Stomach (tissue), 9 donors: ENCODE results near the gene TM6SF1. TPM values are rescaled to one million over a fixed set of nuclear protein-coding genes. Genes with fewer than 3 reads are reported as not detected.

ENCODE experiments used
- DNase-seq, 2 donors: peaks; one replicate each; pipeline versions ENCODE4 v3.0.0 to v3.0.0-alpha.2; 2013 to 2019
- H3K27ac ChIP-seq, 5 donors: fragments of 200-600 bp in 4 of 5; sonication (generic) in 4 of 5; one replicate each; pipeline ENCODE4 v1.5.1; 2013 to 2019; ENCODE audit warnings: mild to moderate bottlenecking in 1 of 5, moderate library complexity in 1 of 5
- H3K27me3 ChIP-seq, 3 donors: fragments of 200-600 bp; sonication (generic); one replicate each; pipeline ENCODE4 v1.5.1; 2017 to 2019; ENCODE audit warnings: mixed run types in 1 of 3
- H3K36me3 ChIP-seq, 4 donors: fragments of 200-600 bp; sonication (generic); 1 replicate in 3 of 4; 2 replicates in 1 of 4; pipeline ENCODE4 v1.5.1; 2016 to 2019
- H3K4me1 ChIP-seq, 4 donors: fragments of 200-600 bp; sonication (generic); one replicate each; pipeline ENCODE4 v1.5.1; 2016 to 2019
- H3K4me3 ChIP-seq, 4 donors: fragments of 200-600 bp; sonication (generic) in 3 of 4; one replicate each; pipeline ENCODE4 v1.5.1; 2016 to 2019; ENCODE audit warnings: mild to moderate bottlenecking in 1 of 4
- H3K9me3 ChIP-seq, 4 donors: fragments of 200-600 bp; sonication (generic); one replicate each; pipeline ENCODE4 v1.5.1; 2016 to 2019
- CTCF ChIP-seq, 7 experiments: fragments of 450-650 bp in 4 of 7; fragments of 200-600 bp in 3 of 7; sonication (generic) in 3 of 7; IDR thresholded peaks; one replicate each; pipeline ENCODE4 v1.5.1; 2016 to 2019; ENCODE audit warnings: antibody characterized with exemption in 7 of 7, control low read depth in 2 of 7, mild to moderate bottlenecking in 1 of 7
- EP300 ChIP-seq: sonication (generic); formaldehyde crosslinking; IDR thresholded peaks from one replicate; pipeline ENCODE4 v1.6.1; 2017; ENCODE audit warnings: antibody characterized with exemption
- POLR2A ChIP-seq, 4 donors: fragments of 450-650 bp; IDR thresholded peaks; one replicate each; pipeline ENCODE4 v1.6.1; 2016; ENCODE audit warnings: antibody characterized with exemption in 4 of 4, control low read depth in 2 of 4, mild to moderate bottlenecking in 1 of 4, moderate library complexity in 1 of 4
- POLR2AphosphoS5 ChIP-seq, 3 donors: sonication (generic); formaldehyde crosslinking; IDR thresholded peaks; one replicate each; pipeline ENCODE4 v1.6.1; 2016; ENCODE audit warnings: antibody characterized with exemption in 3 of 3
- WGBS, 5 donors: extraction: QIAGEN DNeasy Blood & Tissue Kit in 3 of 5; methylation state at CpG; one replicate each; pipeline versions ENCODE4 v1.1.5 to v1.1.7; 2013 to 2018; 5-methylcytosine and 5-hydroxymethylcytosine counted together
- intact Hi-C: fragments of 100-400 bp; cut with DNase I; formaldehyde crosslinking; loops from one replicate; pipeline ENCODE4 v1.15.1; 2023; ENCODE audit warnings: low total_unique reads
- polyA plus RNA-seq, 3 donors: library from polyadenylated mRNA; stranded (reverse); fragments of 200-250 nt; gene quantifications; one replicate each; pipeline ENCODE4 v1.2.3, GENCODE V29; 2013
- total RNA-seq, 5 donors: library from RNA; depleted of rRNA; stranded (reverse); fragments of >200 nt; gene quantifications; one replicate each; pipeline versions ENCODE4 v1.1.0 to v1.2.3, GENCODE V29; 2014 to 2016
- donor health status: healthy with polysubstance abuse.
- donor health status: Bipolar disorder and iron deficiency.
- donor health status: healthy.

TM6SF1 gene
- total and polyA plus RNA-seq, 8 donors: 0.75 to 7.7 (median 2.1) TPM; not detected in 3

GRCh38 chr15:83062768-83063180, 44.7 kb upstream of the TM6SF1 start:
- no peak for TF ChIP-seq POLR2AphosphoS5 (IDR thresholded peaks at IDR 0.05)
- TF ChIP-seq CTCF (IDR thresholded peaks at IDR 0.05): no peak
- H3K9me3 ChIP-seq: no peaks in the 10 kb centered on the region
- intact Hi-C loops: no loop called here
- H3K36me3 ChIP-seq: peaks cover 0 to 12% (median 2%) of the 10 kb centered on the region in 4 donors
- H3K4me1 ChIP-seq: peaks cover 26 to 77% (median 65%) of the 10 kb centered on the region in 4 donors
- no peak overlapping the region for H3K27ac ChIP-seq
- no peak overlapping the region for H3K4me3 ChIP-seq
- WGBS, 5 donors: 60 to 67% (median 63%) methylated on average over 3 of the region's 3 CpGs
- peak in 1 of 2 donors; percentile 11 for DNase-seq
- no peaks in the 10 kb centered on the region for H3K27me3 ChIP-seq

GRCh38 chr15:83063551-83063950, 43.9 kb upstream of the TM6SF1 start:
- peak overlapping the region in 1 of 5 donors; percentile 12 for H3K27ac ChIP-seq
- H3K4me3 ChIP-seq: peak overlapping the region in 2 of 4 donors; percentile 14 to 83
- peaks cover 21 to 71% (median 60%) of the 10 kb centered on the region in 4 donors for H3K4me1 ChIP-seq

GRCh38 chr15:83064859-83065258, 42.6 kb upstream of the TM6SF1 start:
- peaks cover 0 to 7% (median 2%) of the 10 kb centered on the region in 4 donors for H3K36me3 ChIP-seq
- no peak for TF ChIP-seq CTCF (IDR thresholded peaks at IDR 0.05)
- TF ChIP-seq POLR2A (IDR thresholded peaks at IDR 0.05): no peak
- no peak for TF ChIP-seq EP300
- TF ChIP-seq POLR2AphosphoS5 (IDR thresholded peaks at IDR 0.05): no peak
- intact Hi-C loops: no loop called here
- H3K27ac ChIP-seq: no peak overlapping the region
- peaks cover 0 to 4% (median 0%) of the 10 kb centered on the region in 4 donors for H3K9me3 ChIP-seq
- 15 to 28% (median 24%) methylated on average over 4 of the region's 4 CpGs for WGBS, 5 donors
- H3K27me3 ChIP-seq: no peaks in the 10 kb centered on the region
- DNase-seq: peak in 1 of 2 donors; percentile 62
- peaks cover 21 to 60% (median 56%) of the 10 kb centered on the region in 4 donors for H3K4me1 ChIP-seq
- peak overlapping the region; percentile 83 to 98 (median 94) for H3K4me3 ChIP-seq

More at GRCh38 chr15:83063551-83063950, 43.9 kb upstream of the TM6SF1 start:
- DNase-seq: peak in 1 of 2 donors; percentile 9
- Histone ChIP-seq H3K27me3 (no peaks in the 10 kb centered on the region), H3K9me3 (no peaks in the 10 kb centered on the region), H3K36me3 (peaks cover 0 to 12% (median 2%) of the 10 kb centered on the region in 4 donors)
- intact Hi-C loops: no loop called here
- TF ChIP-seq EP300: no peak
- TF ChIP-seq POLR2AphosphoS5 (IDR thresholded peaks at IDR 0.05): no peak
- TF ChIP-seq CTCF (IDR thresholded peaks at IDR 0.05): no peak
- no peak for TF ChIP-seq POLR2A (IDR thresholded peaks at IDR 0.05)
- WGBS, 5 donors: 70 to 92% (median 87%) methylated on average over 4 of the region's 4 CpGs

- peak overlapping the region in 1 of 5 donors; percentile 96 for H3K27ac ChIP-seq
- no peak for TF ChIP-seq EP300
- TF ChIP-seq POLR2AphosphoS5 (IDR thresholded peaks at IDR 0.05): no peak
- TF ChIP-seq POLR2A (IDR thresholded peaks at IDR 0.05): no peak
- no peak for TF ChIP-seq CTCF (IDR thresholded peaks at IDR 0.05)
- intact Hi-C loops: no loop called here
Measured at GRCh38 chr15:83065431-83065830, 42.0 kb upstream of the TM6SF1 start.

More at GRCh38 chr15:83065431-83065830, 42.0 kb upstream of the TM6SF1 start:
- peak overlapping the region; percentile 83 to 98 (median 94) for H3K4me3 ChIP-seq
- no peaks in the 10 kb centered on the region for H3K27me3 ChIP-seq
- peaks cover 0 to 7% (median 2%) of the 10 kb centered on the region in 4 donors for H3K36me3 ChIP-seq
- WGBS, 5 donors: 8 to 20% (median 15%) methylated on average over 3 of the region's 3 CpGs
- peaks cover 0 to 4% (median 0%) of the 10 kb centered on the region in 4 donors for H3K9me3 ChIP-seq
- peak in 1 of 2 donors; percentile 5 for DNase-seq
- H3K4me1 ChIP-seq: peaks cover 21 to 60% (median 56%) of the 10 kb centered on the region in 4 donors
